Kidney (tissue), 14 donors: ENCODE data around the gene CLCN3. TPM values are rescaled to one million over a fixed set of nuclear protein-coding genes. Genes with fewer than 3 reads are reported as not detected.

Source experiments
- DNase-seq, 5 donors: peaks; one replicate each; pipeline ENCODE4 v3.0.0-alpha.2; 2013 to 2020
- FAIRE-seq: peaks from 2 replicates; lab custom pipeline; 2012; peaks lifted over from hg19 to GRCh38; lab: Jason Lieb, UNC
- H3K27ac ChIP-seq, 2 donors: one replicate each; pipeline ENCODE4 v1.7.0; 2013; ENCODE audit warnings: low read depth in 2 of 2, low read length in 2 of 2, inconsistent platforms in 1 of 2
- H3K27me3 ChIP-seq: one replicate; pipeline ENCODE4 v1.7.1; 2013; ENCODE audit warnings: low read length, inconsistent platforms; ENCODE audit not compliant: control insufficient read depth, insufficient read depth
- H3K36me3 ChIP-seq, 3 donors: one replicate each; pipeline versions ENCODE4 v1.7.0 to v1.7.1; 2013; ENCODE audit warnings: low read length in 3 of 3, control low read depth in 1 of 3, inconsistent platforms in 1 of 3; ENCODE audit not compliant: insufficient read depth in 3 of 3, control insufficient read depth in 2 of 3
- H3K4me1 ChIP-seq, 3 donors: one replicate each; pipeline versions ENCODE4 v1.7.0 to v1.7.1; 2013; ENCODE audit warnings: low read length in 3 of 3, inconsistent platforms in 1 of 3, low read depth in 1 of 3; ENCODE audit not compliant: control insufficient read depth in 2 of 3, insufficient read depth in 2 of 3
- H3K4me3 ChIP-seq, 3 donors: one replicate each; pipeline versions ENCODE4 v1.7.0 to v1.8.1; 2013; ENCODE audit warnings: low read length in 3 of 3, control low read depth in 1 of 3, inconsistent platforms in 1 of 3
- H3K9ac ChIP-seq, 3 donors: one replicate each; pipeline versions ENCODE4 v1.7.0 to v1.7.1; 2013; ENCODE audit warnings: low read length in 3 of 3, control low read depth in 1 of 3, inconsistent platforms in 1 of 3
- H3K9me3 ChIP-seq, 3 donors: one replicate each; pipeline versions ENCODE4 v1.7.0 to v1.7.1; 2013; ENCODE audit warnings: low read length in 3 of 3, control low read depth in 1 of 3, inconsistent platforms in 1 of 3; ENCODE audit not compliant: control insufficient read depth in 2 of 3, insufficient read depth in 1 of 3
- intact Hi-C: fragments of 100-400 bp; cut with DNase I; formaldehyde crosslinking; loops from one replicate; pipeline ENCODE4 v1.11.1; 2022
- polyA plus RNA-seq: library from polyadenylated mRNA; stranded (reverse); fragments of 350-450 nt; fragmentation: Illumina TruSeq; extraction: RNeasy Lipid Tissue Mini Kit (QIAGEN cat#74804); gene quantifications from one replicate; pipeline ENCODE4 v1.2.3, GENCODE V29; 2014; ENCODE audit warnings: low read depth, low replicate concordance; ENCODE audit not compliant: insufficient read depth
- total RNA-seq: library from RNA; stranded (reverse); fragmentation: NEBNext Ultra II Directional; extraction: Animal tissue kit (Norgen Biotek cat#: 25700); gene quantifications from one replicate; pipeline ENCODE4 v1.2.1, GENCODE V29; 2021
- TF ChIP-seq, protein P1 (sequence below): IDR thresholded peaks from 3 replicates; pipeline ENCODE4 v1.5.1; 2012; ENCODE audit warnings: mild to moderate bottlenecking, moderate library complexity, borderline replicate concordance; ENCODE audit not compliant: insufficient read depth; ENCODE audit errors: extremely low read depth
- donor health status: control.
- donor health status: control.
- donor health status: control.
- donor health status: control.
- donor health status: control.
- donor health status: DM: yes; HTN: yes; CAD: no.
- donor health status: Normal renal cell carcinoma (clear cell type).

Gene CLCN3
- total and polyA plus RNA-seq, 2 donors from 2014 or later: 16.6 to 70.2 TPM

DNA sequence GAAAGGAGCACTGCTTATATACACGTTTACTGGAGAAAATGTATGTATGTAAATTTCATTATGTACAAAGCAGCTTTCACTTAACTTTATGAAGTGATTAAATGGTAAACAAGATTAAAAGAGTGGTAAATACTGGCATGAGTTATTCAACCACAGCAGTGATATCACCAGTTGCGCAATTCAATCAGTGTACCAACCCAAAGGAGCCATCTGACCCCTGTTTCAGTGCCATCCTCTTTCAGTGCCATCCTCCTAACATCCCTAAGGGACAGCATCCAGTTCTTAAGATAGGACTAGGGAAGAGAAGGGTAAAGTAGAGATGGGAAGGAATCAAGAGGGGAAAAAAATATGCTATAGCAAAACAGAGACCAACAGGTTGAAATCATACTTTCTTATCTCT, 121.2 kb downstream of the CLCN3 start:
- Histone ChIP-seq H3K4me1 (no peaks in the 10 kb centered on the region), H3K9me3 (no peaks in the 10 kb centered on the region), H3K4me3 (no peak overlapping the region), H3K27ac (no peak overlapping the region), H3K9ac (no peak overlapping the region), H3K36me3 (peaks cover 0 to 4% (median 0%) of the 10 kb centered on the region in 3 donors), H3K27me3 (no peaks in the 10 kb centered on the region)
- FAIRE-seq: no peak
- TF ChIP-seq, protein P1, sequence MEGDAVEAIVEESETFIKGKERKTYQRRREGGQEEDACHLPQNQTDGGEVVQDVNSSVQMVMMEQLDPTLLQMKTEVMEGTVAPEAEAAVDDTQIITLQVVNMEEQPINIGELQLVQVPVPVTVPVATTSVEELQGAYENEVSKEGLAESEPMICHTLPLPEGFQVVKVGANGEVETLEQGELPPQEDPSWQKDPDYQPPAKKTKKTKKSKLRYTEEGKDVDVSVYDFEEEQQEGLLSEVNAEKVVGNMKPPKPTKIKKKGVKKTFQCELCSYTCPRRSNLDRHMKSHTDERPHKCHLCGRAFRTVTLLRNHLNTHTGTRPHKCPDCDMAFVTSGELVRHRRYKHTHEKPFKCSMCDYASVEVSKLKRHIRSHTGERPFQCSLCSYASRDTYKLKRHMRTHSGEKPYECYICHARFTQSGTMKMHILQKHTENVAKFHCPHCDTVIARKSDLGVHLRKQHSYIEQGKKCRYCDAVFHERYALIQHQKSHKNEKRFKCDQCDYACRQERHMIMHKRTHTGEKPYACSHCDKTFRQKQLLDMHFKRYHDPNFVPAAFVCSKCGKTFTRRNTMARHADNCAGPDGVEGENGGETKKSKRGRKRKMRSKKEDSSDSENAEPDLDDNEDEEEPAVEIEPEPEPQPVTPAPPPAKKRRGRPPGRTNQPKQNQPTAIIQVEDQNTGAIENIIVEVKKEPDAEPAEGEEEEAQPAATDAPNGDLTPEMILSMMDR: no peak
- intact Hi-C loops: no loop called here
- no peak for DNase-seq

DNA sequence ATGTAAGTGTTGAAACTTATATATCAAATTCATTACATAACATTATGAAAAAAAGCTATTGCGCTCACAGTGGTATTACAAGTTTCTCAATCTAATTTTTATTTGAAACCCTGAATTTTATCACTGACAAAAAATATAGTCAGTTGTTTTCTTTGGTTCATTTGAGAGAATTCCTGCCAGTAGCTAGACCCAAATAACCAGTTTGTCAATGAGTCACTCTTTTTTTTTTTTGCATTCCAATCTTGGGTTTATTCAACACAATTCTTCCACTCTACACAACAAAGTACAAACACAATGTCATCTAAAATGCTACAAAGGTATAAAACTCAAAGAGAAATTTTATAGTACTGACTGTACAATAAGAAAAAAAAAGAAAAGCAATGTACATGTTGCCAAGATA, 124.2 kb downstream of the CLCN3 start:
- Histone ChIP-seq H3K9me3 (no peaks in the 10 kb centered on the region), H3K36me3 (peaks cover 0 to 2% (median 0%) of the 10 kb centered on the region in 3 donors), H3K4me3 (no peak overlapping the region), H3K4me1 (no peaks in the 10 kb centered on the region), H3K27ac (no peak overlapping the region), H3K27me3 (no peaks in the 10 kb centered on the region), H3K9ac (no peak overlapping the region)
- FAIRE-seq (no peak), DNase-seq (no peak)
- intact Hi-C loops: no loop called here
- TF ChIP-seq, protein P1: no peak

DNA sequence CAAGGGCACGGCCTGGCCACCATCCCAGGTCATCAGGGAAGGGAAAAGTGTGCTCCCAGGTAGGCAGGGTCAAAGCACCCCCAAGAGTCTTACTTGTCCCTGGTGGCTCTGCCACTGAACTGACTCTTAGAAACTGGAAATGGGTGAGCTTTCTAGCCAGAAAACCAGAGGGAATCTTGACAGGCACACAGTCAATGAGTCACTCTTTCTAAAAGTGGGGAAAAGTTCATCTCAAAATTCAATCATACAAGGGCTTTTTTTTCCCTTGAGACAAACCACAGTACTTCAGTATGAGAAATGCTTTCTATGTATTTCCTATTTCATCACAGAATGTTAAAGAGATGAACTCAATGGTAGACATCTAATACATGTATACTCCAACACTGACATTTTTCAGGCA, 124.9 kb downstream of the CLCN3 start:
- FAIRE-seq (no peak), DNase-seq (no peak)
- intact Hi-C loops: no loop called here
- Histone ChIP-seq H3K27me3 (no peaks in the 10 kb centered on the region), H3K4me1 (no peaks in the 10 kb centered on the region), H3K27ac (no peak overlapping the region), H3K9ac (no peak overlapping the region), H3K9me3 (no peaks in the 10 kb centered on the region), H3K36me3 (peaks cover under 1 to 2% (median 2%) of the 10 kb centered on the region in 3 donors), H3K4me3 (no peak overlapping the region)
- TF ChIP-seq, protein P1: no peak
